Omental fat pad (tissue), 4 donors: ENCODE results near the gene RFK. TPM values are rescaled to one million over a fixed set of nuclear protein-coding genes. Genes with fewer than 3 reads are reported as not detected.

ENCODE experiments used
- ATAC-seq: fragments of 150-250 bp; one replicate; pipeline ENCODE4 v1.9.1; 2016; ENCODE audit warnings: mild to moderate bottlenecking, moderate library complexity; ENCODE audit not compliant: low FRiP score
- DNase-seq: peaks from one replicate; pipeline ENCODE4 v3.0.0-alpha.2; 2019; ENCODE audit warnings: low spot score
- total RNA-seq, 4 donors: library from RNA; depleted of rRNA; stranded (reverse); fragments of >200 nt; gene quantifications; one replicate each; pipeline ENCODE4 v1.1.0, GENCODE V29; 2016
- TF ChIP-seq, protein P1 (sequence below), 3 donors: fragments of 450-650 bp; IDR thresholded peaks; one replicate each; pipeline ENCODE4 v1.5.1; 2016 to 2017; ENCODE audit warnings: antibody characterized with exemption in 3 of 3, mild to moderate bottlenecking in 3 of 3, moderate library complexity in 2 of 3

Gene RFK
- total RNA-seq, 4 donors from 2014 or later: 15.0 to 28.7 (median 19.2) TPM

DNA sequence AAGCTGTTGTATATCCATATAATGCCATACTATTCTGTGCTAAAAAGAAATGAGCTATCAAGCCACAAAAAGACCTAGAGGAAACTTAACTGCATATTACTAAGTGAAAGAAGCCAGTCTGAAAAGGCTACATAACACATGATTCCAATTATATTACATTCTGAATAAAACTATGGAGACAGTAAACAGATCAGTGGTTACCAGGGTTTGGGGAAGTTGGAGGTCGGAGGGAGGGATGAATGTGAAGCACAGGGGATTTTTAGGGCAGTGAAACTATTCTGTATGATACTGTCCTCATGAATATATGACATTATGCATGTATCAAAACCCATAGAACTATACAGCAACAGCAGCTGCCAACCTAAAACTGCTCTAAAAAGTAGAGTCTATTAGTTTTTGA is 5.6 kb upstream of the RFK start:
- ATAC-seq (no peak), DNase-seq (no peak)
- TF ChIP-seq, protein P1, sequence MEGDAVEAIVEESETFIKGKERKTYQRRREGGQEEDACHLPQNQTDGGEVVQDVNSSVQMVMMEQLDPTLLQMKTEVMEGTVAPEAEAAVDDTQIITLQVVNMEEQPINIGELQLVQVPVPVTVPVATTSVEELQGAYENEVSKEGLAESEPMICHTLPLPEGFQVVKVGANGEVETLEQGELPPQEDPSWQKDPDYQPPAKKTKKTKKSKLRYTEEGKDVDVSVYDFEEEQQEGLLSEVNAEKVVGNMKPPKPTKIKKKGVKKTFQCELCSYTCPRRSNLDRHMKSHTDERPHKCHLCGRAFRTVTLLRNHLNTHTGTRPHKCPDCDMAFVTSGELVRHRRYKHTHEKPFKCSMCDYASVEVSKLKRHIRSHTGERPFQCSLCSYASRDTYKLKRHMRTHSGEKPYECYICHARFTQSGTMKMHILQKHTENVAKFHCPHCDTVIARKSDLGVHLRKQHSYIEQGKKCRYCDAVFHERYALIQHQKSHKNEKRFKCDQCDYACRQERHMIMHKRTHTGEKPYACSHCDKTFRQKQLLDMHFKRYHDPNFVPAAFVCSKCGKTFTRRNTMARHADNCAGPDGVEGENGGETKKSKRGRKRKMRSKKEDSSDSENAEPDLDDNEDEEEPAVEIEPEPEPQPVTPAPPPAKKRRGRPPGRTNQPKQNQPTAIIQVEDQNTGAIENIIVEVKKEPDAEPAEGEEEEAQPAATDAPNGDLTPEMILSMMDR (IDR thresholded peaks at IDR 0.05): no peak

DNA sequence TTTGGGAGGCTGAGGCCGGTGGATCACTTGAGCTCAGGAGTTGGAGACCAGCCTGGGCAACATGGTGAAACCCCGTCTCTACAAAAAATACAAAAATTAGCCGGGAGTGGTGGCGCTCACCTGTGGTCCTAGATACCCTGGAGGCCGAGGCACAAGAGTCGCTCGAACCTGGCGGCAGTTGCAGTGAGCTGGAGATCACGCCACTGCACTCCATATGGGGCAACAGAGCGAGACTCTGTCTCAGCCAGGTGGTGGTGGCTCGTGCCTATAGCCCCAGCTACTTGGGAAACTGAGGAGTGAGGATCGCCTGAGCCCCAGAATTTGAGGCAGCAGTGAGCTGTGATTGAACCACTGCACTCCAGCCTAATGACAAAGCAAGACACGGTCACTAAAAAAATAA is 2.4 kb upstream of the RFK start:
- DNase-seq: no peak
- ATAC-seq: no peak
- TF ChIP-seq, protein P1 (IDR thresholded peaks at IDR 0.05): no peak

DNA sequence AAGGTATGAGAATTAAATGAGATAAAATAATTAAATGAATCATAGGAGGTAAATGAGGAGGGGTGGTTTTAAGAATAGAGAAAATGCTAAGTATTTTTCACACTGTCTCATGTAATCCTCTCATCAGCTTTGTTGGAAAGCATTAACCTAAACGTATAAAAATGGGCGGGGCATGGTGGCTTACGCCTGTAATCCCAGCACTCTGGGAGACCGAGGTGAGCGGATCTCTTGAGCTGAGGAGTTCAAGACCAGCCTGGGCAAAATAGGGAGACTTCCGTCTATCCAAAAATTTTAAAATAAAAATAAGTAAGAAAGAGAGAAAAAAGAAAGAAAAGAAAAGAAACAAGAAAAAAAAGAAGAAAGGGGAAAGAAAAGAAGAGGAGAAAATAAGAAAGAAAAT is 1.9 kb upstream of the RFK start:
- TF ChIP-seq, protein P1 (IDR thresholded peaks at IDR 0.05): no peak
- DNase-seq: no peak
- no peak for ATAC-seq

DNA sequence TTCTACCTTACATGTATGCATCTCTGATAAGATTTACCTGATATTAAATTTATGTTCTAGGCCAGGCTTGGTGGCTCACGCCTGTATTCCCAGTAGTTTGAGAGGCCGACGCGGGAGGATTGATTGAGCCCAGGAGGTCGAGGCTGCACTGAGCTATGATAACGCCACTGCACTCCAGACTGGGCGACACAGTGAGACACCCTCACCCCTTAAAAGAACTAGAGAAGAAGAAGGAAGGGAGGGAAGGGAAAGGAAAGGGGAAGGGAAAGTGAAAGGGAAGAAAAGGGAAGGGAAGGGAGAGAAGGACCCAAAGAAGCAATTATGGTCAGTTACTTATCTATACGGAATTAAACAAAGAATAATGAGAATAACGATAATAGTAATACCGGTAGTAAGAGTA is 1.2 kb upstream of the RFK start:
- TF ChIP-seq, protein P1 (IDR thresholded peaks at IDR 0.05): no peak
- ATAC-seq (no peak), DNase-seq (no peak)

DNA sequence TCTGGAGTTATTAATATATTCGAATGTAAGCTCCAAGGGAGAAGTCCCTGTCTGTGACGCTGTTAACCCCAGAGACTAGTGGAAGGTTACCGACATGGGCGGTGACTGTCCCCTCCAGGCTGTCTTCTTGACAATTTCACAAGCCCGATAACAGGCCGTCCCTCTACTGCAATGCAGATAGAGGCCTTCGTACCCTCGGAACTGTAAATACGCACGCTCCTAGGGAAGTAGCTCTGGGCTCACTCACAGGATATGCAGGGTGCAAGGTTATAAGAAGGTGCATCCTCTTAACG is 680 bp upstream of the RFK start:
- DNase-seq (no peak), ATAC-seq (peak; percentile 39)
- TF ChIP-seq, protein P1 (IDR thresholded peaks at IDR 0.05): no peak

DNA sequence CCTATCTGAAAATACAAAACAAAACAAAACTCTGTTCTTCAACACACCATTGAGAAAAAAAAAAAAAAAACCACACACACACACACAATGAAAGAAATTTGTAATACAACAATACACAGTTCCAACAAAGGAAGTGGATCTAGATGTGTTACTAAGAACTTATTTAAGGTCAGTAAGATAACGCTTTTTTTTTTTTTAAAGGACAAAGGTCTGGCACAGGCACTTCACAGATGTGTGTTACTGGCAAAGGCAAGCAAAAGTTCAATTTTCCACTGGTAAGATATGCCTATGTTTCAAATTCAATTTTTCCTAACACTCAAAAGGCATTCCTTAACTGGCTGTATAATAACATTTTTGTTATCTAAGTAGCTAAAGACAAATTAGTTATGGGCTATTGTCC is 3.6 kb downstream of the RFK start:
- TF ChIP-seq, protein P1 (IDR thresholded peaks at IDR 0.05): no peak
- no peak for DNase-seq
- no peak for ATAC-seq

DNA sequence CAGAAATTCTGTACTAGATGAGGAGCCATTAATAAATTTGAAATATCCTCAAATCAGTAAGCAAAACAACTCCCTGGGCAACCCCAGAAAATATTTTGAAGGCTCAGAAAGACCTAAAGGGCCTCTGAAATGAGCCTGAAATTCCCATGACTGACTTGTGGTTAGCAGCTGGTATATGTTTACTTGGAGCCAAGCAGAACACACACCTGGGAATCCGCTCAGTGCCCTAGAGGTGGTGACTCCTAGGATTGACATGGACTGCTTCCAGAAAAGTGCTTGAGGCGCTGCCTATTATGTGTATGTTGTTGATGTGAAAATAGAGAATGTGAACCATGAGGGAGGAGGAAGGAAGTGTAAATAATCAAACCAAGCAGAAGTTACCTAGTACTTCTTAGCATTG is 14.7 kb downstream of the RFK start:
- TF ChIP-seq, protein P1 (IDR thresholded peaks at IDR 0.05): no peak
- ATAC-seq: no peak
- DNase-seq: no peak
